Thyroid gland (tissue), 4 donors: Measurements from ENCODE around the gene UBA1.

Experiments
- POLR2A ChIP-seq, 2 donors: fragments of 450-650 bp; IDR thresholded peaks; one replicate each; pipeline ENCODE4 v1.6.1; 2017; ENCODE audit warnings: antibody characterized with exemption in 2 of 2, mild to moderate bottlenecking in 2 of 2, moderate library complexity in 1 of 2
- TF ChIP-seq, protein P1 (sequence below), 6 experiments: fragments of 200-600 bp in 3 of 6; fragments of 450-650 bp in 3 of 6; sonication (generic) in 3 of 6; IDR thresholded peaks; one replicate each; pipeline ENCODE4 v1.5.1; 2016 to 2019; ENCODE audit warnings: antibody characterized with exemption in 6 of 6, mild to moderate bottlenecking in 2 of 6, inconsistent platforms in 1 of 6, moderate library complexity in 1 of 6

DNA sequence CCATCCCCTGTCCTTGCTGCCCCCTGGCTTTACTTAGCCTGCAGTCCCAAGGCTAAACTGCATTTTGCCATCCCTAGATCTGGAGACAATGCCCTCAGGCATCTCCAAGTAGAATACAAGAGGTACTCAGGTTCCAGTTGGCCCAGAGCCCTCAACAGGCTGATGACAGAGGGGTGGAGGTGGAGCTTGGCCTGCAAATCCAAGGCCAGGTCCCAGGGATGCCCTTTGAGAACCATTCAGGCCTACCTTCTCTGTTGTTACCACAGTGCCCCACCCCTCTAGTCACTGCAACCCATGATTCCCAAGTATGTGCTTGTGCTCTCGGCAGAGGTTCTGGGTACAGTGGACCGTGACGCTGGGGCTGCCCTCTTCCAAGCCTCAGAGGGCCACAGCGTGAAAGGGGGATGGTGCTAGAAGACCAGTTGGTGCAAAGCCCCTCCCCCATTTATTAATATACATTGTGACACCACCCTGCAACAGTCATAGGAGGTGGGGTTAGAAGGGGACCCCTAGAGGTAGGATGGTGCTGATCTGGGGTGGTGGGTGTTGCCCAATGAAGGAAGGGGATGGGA lies 6.4 kb upstream of the UBA1 start:
- TF ChIP-seq, protein P1, sequence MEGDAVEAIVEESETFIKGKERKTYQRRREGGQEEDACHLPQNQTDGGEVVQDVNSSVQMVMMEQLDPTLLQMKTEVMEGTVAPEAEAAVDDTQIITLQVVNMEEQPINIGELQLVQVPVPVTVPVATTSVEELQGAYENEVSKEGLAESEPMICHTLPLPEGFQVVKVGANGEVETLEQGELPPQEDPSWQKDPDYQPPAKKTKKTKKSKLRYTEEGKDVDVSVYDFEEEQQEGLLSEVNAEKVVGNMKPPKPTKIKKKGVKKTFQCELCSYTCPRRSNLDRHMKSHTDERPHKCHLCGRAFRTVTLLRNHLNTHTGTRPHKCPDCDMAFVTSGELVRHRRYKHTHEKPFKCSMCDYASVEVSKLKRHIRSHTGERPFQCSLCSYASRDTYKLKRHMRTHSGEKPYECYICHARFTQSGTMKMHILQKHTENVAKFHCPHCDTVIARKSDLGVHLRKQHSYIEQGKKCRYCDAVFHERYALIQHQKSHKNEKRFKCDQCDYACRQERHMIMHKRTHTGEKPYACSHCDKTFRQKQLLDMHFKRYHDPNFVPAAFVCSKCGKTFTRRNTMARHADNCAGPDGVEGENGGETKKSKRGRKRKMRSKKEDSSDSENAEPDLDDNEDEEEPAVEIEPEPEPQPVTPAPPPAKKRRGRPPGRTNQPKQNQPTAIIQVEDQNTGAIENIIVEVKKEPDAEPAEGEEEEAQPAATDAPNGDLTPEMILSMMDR (IDR thresholded peaks at IDR 0.05) = no peak
- TF ChIP-seq POLR2A (IDR thresholded peaks at IDR 0.05) = no peak
